Neural progenitor cell (in vitro differentiated cells): Measurements from ENCODE around the gene CTIF. TPM values are rescaled to one million over a fixed set of nuclear protein-coding genes. Genes with fewer than 3 reads are reported as not detected.

Source experiments
- DNase-seq: peaks from one replicate; pipeline ENCODE4 v3.0.0-alpha.2; 2016; ENCODE audit warnings: low spot score
- H2AFZ ChIP-seq: fragments of 200-600 bp; sonication (generic); replicated peaks from 2 replicates; pipeline ENCODE4 v1.6.1; 2016; ENCODE audit warnings: antibody characterized with exemption
- H3F3A ChIP-seq: fragments of 200-600 bp; sonication (generic); 2 replicates; pipeline ENCODE4 v1.6.1; 2016; ENCODE audit warnings: antibody characterized with exemption, low read depth
- H3K27ac ChIP-seq: fragments of 200-600 bp; sonication (generic); 2 replicates; pipeline ENCODE4 v1.5.1; 2016; ENCODE audit warnings: mild to moderate bottlenecking
- H3K27me3 ChIP-seq: fragments of 200-600 bp; sonication (generic); 2 replicates; pipeline ENCODE4 v1.6.1; 2016; ENCODE audit warnings: mild to moderate bottlenecking, moderate library complexity
- H3K36me3 ChIP-seq: fragments of 200-600 bp; sonication (generic); 2 replicates; pipeline ENCODE4 v1.5.1; 2016
- H3K4me1 ChIP-seq: fragments of 200-600 bp; sonication (generic); 2 replicates; pipeline ENCODE4 v1.6.1; 2016; ENCODE audit warnings: mixed run types
- H3K4me2 ChIP-seq: fragments of 200-600 bp; sonication (generic); 2 replicates; pipeline ENCODE4 v1.6.1; 2016
- H3K4me3 ChIP-seq: fragments of 200-600 bp; sonication (generic); 2 replicates; pipeline ENCODE4 v1.5.1; 2016
- H3K79me2 ChIP-seq: fragments of 200-600 bp; sonication (generic); 2 replicates; pipeline ENCODE4 v1.6.1; 2016; ENCODE audit warnings: low read depth
- H3K9ac ChIP-seq: fragments of 200-600 bp; sonication (generic); 2 replicates; pipeline ENCODE4 v1.6.1; 2016
- H3K9me3 ChIP-seq: fragments of 200-600 bp; sonication (generic); 2 replicates; pipeline ENCODE4 v1.5.1; 2016; ENCODE audit warnings: low read depth
- H4K20me1 ChIP-seq: fragments of 200-600 bp; sonication (generic); 2 replicates; pipeline ENCODE4 v1.6.1; 2016; ENCODE audit warnings: low read depth
- H3K27ac Mint-ChIP-seq: 3 replicates; pipeline ENCODE4 v1.8.0; 2021; ENCODE audit warnings: mixed read lengths
- H3K27me3 Mint-ChIP-seq: 2 replicates; pipeline ENCODE4 v1.8.0; 2022; ENCODE audit warnings: low read depth, mild to moderate bottlenecking, inconsistent platforms, moderate library complexity, mixed read lengths; ENCODE audit not compliant: insufficient read depth
- H3K36me3 Mint-ChIP-seq: 3 replicates; pipeline ENCODE4 v1.8.0; 2021; ENCODE audit warnings: mixed read lengths
- H3K4me1 Mint-ChIP-seq: 3 replicates; pipeline ENCODE4 v1.8.0; 2021; ENCODE audit warnings: mixed read lengths
- H3K4me3 Mint-ChIP-seq: 3 replicates; pipeline ENCODE4 v1.8.0; 2021; ENCODE audit warnings: mild to moderate bottlenecking, moderate library complexity, mixed read lengths
- H3K9me3 Mint-ChIP-seq: 3 replicates; pipeline ENCODE4 v1.8.0; 2020; ENCODE audit warnings: mixed read lengths
- EZH2 ChIP-seq: fragments of 200-600 bp; sonication (generic); IDR thresholded peaks from 2 replicates; pipeline ENCODE4 v1.6.1; 2017; ENCODE audit warnings: antibody characterized with exemption, mild to moderate bottlenecking, moderate library complexity
- EZH2phosphoT487 ChIP-seq: fragments of 200-600 bp; sonication (generic); IDR thresholded peaks from 2 replicates; pipeline ENCODE4 v1.6.1; 2017; ENCODE audit warnings: antibody characterized with exemption
- total RNA-seq: library from RNA; depleted of rRNA; stranded (reverse); fragments of >200 nt; gene quantifications from 2 replicates; pipeline ENCODE4 v1.2.3, GENCODE V29; 2015; ENCODE audit warnings: low replicate concordance
- TF ChIP-seq, protein P1 (sequence below): fragments of 200-600 bp; sonication (generic); IDR thresholded peaks from 2 replicates; pipeline ENCODE4 v1.5.1; 2017; ENCODE audit warnings: antibody characterized with exemption, mild to moderate bottlenecking

The CTIF gene
- 14.7 and 17.6 TPM in 2 replicates for total RNA-seq

DNA sequence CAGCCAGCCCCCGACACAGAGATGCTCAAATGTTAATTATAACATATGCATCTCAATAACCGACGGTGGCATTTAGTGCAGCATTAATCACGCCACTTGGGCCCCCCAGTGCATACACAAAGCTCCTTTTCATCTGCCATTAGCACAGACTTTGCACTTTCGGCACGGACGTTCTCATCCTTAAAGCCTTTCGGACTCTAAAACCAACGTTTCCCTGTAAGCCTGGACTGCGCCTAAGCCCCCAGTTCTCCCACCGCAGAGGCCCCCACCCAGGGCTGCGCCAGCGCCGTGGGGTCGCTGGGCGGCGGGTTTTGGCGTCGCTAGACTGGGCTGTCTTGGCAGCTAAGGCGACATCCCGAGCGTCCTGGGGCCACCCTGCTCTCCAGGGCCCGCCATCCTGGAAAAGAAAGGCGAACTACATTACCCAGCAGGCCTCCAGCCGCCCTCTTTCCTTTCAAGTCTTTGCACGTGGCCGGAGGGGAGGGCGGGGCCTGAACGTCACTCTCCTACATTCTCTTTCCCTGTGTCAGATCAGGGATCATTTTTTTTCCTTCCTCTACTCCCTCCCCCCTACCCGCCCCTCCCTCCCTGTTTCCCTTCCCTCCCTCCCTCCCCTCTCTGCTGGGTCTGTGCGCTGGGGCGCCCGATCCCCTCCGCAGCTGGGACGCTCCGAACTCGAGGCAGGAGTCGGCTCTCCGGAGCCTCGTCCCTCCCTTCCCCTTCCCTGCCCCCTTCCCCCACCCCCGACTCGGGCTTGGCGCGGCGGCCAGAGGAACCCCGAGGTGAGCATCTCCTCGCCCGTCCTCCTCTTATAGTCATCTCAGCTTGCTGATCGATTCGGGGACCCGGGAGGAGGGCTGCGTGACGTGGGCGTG is at the start of gene CTIF:
CTIF (plus strand) TSS at position 501 of the 875 bp plus-strand sequence. CDS start 80,535 bp downstream, outside the sequence.
- H3K4me3 Mint-ChIP-seq = peak within 1 kb of the TSS; percentile 95
- H3K27ac ChIP-seq = no peak within 1 kb of the TSS

DNA sequence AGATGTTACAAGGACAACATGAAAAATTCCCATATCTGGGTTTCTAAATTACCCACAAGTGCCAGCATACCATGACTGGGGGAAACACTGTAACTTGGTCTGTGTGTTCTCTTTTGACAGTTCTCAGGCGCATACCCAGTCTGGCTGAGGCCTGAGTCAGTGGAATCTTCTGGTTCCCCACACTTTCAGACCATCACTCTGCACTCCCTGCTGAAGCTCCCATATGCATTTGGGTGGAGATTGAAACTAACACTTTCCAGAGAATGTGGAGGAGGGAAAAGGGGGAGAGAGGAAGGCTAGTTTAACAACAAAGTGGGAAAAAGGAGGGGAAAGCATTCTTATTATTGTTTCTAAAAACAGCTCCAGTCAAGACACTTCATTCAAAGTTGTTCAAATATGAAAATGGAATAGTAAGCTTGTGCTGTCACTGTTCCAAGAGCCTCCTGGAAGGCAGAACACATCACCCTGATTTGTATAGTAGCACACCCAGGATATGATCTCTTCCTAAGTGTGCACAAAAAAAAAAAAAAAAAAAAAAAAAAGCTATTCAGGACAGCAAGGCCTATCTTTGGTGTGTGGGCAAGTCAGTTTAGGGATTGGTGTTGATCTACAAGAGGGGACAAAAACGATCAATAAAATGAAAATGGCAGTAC is 48.1 kb upstream of the CTIF start:
- TF ChIP-seq EZH2phosphoT487 (no peak), EZH2 (no peak)
- TF ChIP-seq, protein P1, sequence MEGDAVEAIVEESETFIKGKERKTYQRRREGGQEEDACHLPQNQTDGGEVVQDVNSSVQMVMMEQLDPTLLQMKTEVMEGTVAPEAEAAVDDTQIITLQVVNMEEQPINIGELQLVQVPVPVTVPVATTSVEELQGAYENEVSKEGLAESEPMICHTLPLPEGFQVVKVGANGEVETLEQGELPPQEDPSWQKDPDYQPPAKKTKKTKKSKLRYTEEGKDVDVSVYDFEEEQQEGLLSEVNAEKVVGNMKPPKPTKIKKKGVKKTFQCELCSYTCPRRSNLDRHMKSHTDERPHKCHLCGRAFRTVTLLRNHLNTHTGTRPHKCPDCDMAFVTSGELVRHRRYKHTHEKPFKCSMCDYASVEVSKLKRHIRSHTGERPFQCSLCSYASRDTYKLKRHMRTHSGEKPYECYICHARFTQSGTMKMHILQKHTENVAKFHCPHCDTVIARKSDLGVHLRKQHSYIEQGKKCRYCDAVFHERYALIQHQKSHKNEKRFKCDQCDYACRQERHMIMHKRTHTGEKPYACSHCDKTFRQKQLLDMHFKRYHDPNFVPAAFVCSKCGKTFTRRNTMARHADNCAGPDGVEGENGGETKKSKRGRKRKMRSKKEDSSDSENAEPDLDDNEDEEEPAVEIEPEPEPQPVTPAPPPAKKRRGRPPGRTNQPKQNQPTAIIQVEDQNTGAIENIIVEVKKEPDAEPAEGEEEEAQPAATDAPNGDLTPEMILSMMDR = no peak
- H3K4me3 Mint-ChIP-seq = no peak overlapping the region
- peaks cover 5% of the 10 kb centered on the region for H3K27me3 Mint-ChIP-seq
- H3K27ac Mint-ChIP-seq = no peak overlapping the region
- peaks cover 5% of the 10 kb centered on the region for H3K4me1 ChIP-seq
- no peak overlapping the region for H3K9ac ChIP-seq
- no peaks in the 10 kb centered on the region for H3F3A ChIP-seq
- no peak overlapping the region for H3K27ac ChIP-seq
- H3K36me3 Mint-ChIP-seq = no peaks in the 10 kb centered on the region
- no peaks in the 10 kb centered on the region for H3K9me3 ChIP-seq
- no peak overlapping the region for H3K4me2 ChIP-seq
- no peaks in the 10 kb centered on the region for H3K79me2 ChIP-seq
- H4K20me1 ChIP-seq = no peaks in the 10 kb centered on the region
- no peaks in the 10 kb centered on the region for H3K27me3 ChIP-seq
- no peak overlapping the region for H2AFZ ChIP-seq
- H3K4me1 Mint-ChIP-seq = no peaks in the 10 kb centered on the region
- no peaks in the 10 kb centered on the region for H3K36me3 ChIP-seq
- no peaks in the 10 kb centered on the region for H3K9me3 Mint-ChIP-seq
- no peak overlapping the region for H3K4me3 ChIP-seq
- DNase-seq = no peak

More for the DNA sequence above, at the start of gene CTIF:
- Histone ChIP-seq H3K36me3 (no peaks in the 10 kb centered on the region), H3K4me2 (peak within 1 kb of the TSS; percentile 98), H2AFZ (peak within 1 kb of the TSS; percentile 99), H3K4me3 (peak within 1 kb of the TSS; percentile 75), H3K4me1 (peaks cover 9% of the 10 kb centered on the region), H3K9ac (no peak within 1 kb of the TSS), H3F3A (peaks cover 37% of the 10 kb centered on the region), H3K27me3 (peaks cover 19% of the 10 kb centered on the region), H3K9me3 (no peaks in the 10 kb centered on the region), H4K20me1 (peaks cover 29% of the 10 kb centered on the region), H3K79me2 (peaks cover 15% of the 10 kb centered on the region)
- DNase-seq = peak; percentile 98
- Mint-ChIP-seq H3K9me3 (no peaks in the 10 kb centered on the region), H3K36me3 (no peaks in the 10 kb centered on the region), H3K4me1 (peaks cover 21% of the 10 kb centered on the region), H3K27ac (peak within 1 kb of the TSS; percentile 76), H3K27me3 (peaks cover 9% of the 10 kb centered on the region)
- no peak for TF ChIP-seq EZH2
- no peak for TF ChIP-seq EZH2phosphoT487
- TF ChIP-seq, protein P1 = peak; percentile 18

DNA sequence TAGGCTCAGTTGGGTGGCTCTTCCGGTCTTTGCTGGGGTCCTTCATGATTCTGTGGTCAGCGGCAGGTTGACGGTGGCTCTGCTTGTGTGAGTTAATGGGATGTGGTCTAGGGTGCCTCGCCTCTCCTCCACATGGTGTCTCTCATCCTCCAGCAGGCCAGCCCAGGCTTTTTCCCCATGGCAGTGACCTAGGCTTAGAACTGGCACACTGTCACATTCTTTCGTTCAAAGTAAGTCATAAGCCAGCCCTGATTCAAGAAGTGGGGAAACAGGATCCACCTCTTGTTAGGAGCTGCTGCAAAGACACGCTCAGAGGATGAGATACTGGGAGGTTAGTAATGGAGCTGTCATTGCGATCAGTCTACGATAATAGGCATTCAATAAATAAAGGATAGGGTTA is 46.0 kb upstream of the CTIF start:
- no peak overlapping the region for H3K4me2 ChIP-seq
- no peaks in the 10 kb centered on the region for H4K20me1 ChIP-seq

More for the DNA sequence above, 46.0 kb upstream of the CTIF start:
- Histone ChIP-seq H3K27me3 (no peaks in the 10 kb centered on the region), H3K27ac (no peak overlapping the region), H3K9me3 (no peaks in the 10 kb centered on the region), H2AFZ (no peak overlapping the region), H3K4me3 (no peak overlapping the region), H3K9ac (no peak overlapping the region), H3K36me3 (no peaks in the 10 kb centered on the region), H3K79me2 (no peaks in the 10 kb centered on the region), H3K4me1 (peaks cover 5% of the 10 kb centered on the region), H3F3A (no peaks in the 10 kb centered on the region)
- no peak for DNase-seq
- Mint-ChIP-seq H3K27me3 (peaks cover 5% of the 10 kb centered on the region), H3K27ac (no peak overlapping the region), H3K4me3 (no peak overlapping the region), H3K36me3 (no peaks in the 10 kb centered on the region), H3K9me3 (peaks cover 13% of the 10 kb centered on the region), H3K4me1 (no peaks in the 10 kb centered on the region)
- TF ChIP-seq EZH2phosphoT487 (no peak), EZH2 (no peak)
- TF ChIP-seq, protein P1 = no peak
